Measurements from ENCODE around the gene TNPO3. TPM values are rescaled to one million over a fixed set of nuclear protein-coding genes. Genes with fewer than 3 reads are reported as not detected.

Gene TNPO3
- polyA plus RNA-seq, 1 of the 3 experiments (the other 2 are of a cell fraction), result 27.8 TPM

- H3K4me1 ChIP-seq (ENCODE audit: control insufficient read depth in 1 of 2, insufficient read depth in 2 of 2, low read depth in 1 of 2, low read length in 1 of 2), result no peaks in the 10 kb centered on the region
- no peak overlapping the region for H3K4me2 ChIP-seq
- no peaks in the 10 kb centered on the region for H3K9me2 ChIP-seq
- peaks cover 79% of the 10 kb centered on the region for H3K79me2 ChIP-seq (ENCODE audit: insufficient read depth)
- 79% methylated on average over 2 of the region's 2 CpGs for WGBS (ENCODE audit: low lambda C conversion rate)
- no peaks in the 10 kb centered on the region for H3K27me3 ChIP-seq (ENCODE audit: insufficient read depth)
- ChIA-PET POLR2A (interaction anchor here (0.5 kb wide), 1 partner anchor 25 kb away, joined by 3 read pairs; no protein-coding TSS in a partner anchor), CTCF (interaction anchor here (0.8 to 1.9 kb wide), 4 partner anchors 11 to 82 kb away, joined by 3 to 10 read pairs (median 6); no protein-coding TSS in a partner anchor)
- peaks cover 3% of the 10 kb centered on the region for H3F3A ChIP-seq (replicated peaks; ENCODE audit: insufficient read depth)
- H3K36me3 ChIP-seq (replicated peaks in 1 of 2; ENCODE audit: control insufficient read depth in 1 of 2, insufficient read depth in 2 of 2, low read length in 1 of 2), result peaks cover 39 to 50% of the 10 kb centered on the region in 2 experiments
- TF ChIP-seq MXI1 (IDR thresholded peaks at IDR 0.05; ENCODE audit: low read depth, low read length) (no peak), USF1 (IDR thresholded peaks at IDR 0.05; ENCODE audit: borderline replicate concordance, low read depth) (no peak), GABPA (IDR thresholded peaks at IDR 0.05; ENCODE audit: low read depth) (no peak), JUND (IDR thresholded peaks at IDR 0.05) (no peak), MEF2A (IDR thresholded peaks at IDR 0.05; ENCODE audit: borderline replicate concordance, low read depth) (no peak), TCF12 (IDR thresholded peaks at IDR 0.05) (no peak), RFX5 (IDR thresholded peaks at IDR 0.05; ENCODE audit: low read length) (no peak), MAX (IDR thresholded peaks at IDR 0.05; ENCODE audit: low read depth) (no peak), SIN3A (IDR thresholded peaks at IDR 0.05; ENCODE audit: borderline replicate concordance, low read depth, low read length) (no peak), RXRA (IDR thresholded peaks at IDR 0.05; ENCODE audit: borderline replicate concordance, low read depth) (no peak), POLR2AphosphoS5 (IDR thresholded peaks at IDR 0.05; ENCODE audit: low read depth, low read length) (no peak), CTCF (IDR thresholded peaks at IDR 0.05) (no peak), IRF3 (IDR thresholded peaks at IDR 0.05; ENCODE audit: low read depth, low read length) (no peak), TEAD4 (IDR thresholded peaks at IDR 0.05; ENCODE audit: borderline replicate concordance, insufficient read depth) (no peak), ELF1 (IDR thresholded peaks at IDR 0.05) (no peak), SMC3 (IDR thresholded peaks at IDR 0.05; ENCODE audit: low read depth, low read length) (no peak), YY1 (IDR thresholded peaks at IDR 0.05; ENCODE audit: low read depth) (no peak), PBX3 (IDR thresholded peaks at IDR 0.05) (no peak), FOSL2 (IDR thresholded peaks at IDR 0.05; ENCODE audit: borderline replicate concordance, low read depth) (no peak)
- H3K9me3 ChIP-seq, result no peaks in the 10 kb centered on the region
- H4K20me1 ChIP-seq (ENCODE audit: insufficient read depth), result peaks cover 25% of the 10 kb centered on the region
- no peak overlapping the region for H3K9ac ChIP-seq
- DNase-seq, result no peak
- no peak overlapping the region for H2AFZ ChIP-seq (ENCODE audit: low read depth)
- H3K4me3 ChIP-seq (ENCODE audit: low read depth in 2 of 2, low read length in 1 of 2), result no peak overlapping the region
- H3K27ac ChIP-seq (ENCODE audit: low read depth in 2 of 2, low read length in 1 of 2), result no peak overlapping the region
Observed at GRCh38 chr7:129017264-129017663, 37.6 kb downstream of the TNPO3 start.

Data from SK-N-SH (cell line).